ENCODE results near the gene MAGI3. TPM values are rescaled to one million over a fixed set of nuclear protein-coding genes. Genes with fewer than 3 reads are reported as not detected.

MAGI3 gene
- total RNA-seq = 1 to 10 TPM; 1.5 to 3.5 TPM

DNA sequence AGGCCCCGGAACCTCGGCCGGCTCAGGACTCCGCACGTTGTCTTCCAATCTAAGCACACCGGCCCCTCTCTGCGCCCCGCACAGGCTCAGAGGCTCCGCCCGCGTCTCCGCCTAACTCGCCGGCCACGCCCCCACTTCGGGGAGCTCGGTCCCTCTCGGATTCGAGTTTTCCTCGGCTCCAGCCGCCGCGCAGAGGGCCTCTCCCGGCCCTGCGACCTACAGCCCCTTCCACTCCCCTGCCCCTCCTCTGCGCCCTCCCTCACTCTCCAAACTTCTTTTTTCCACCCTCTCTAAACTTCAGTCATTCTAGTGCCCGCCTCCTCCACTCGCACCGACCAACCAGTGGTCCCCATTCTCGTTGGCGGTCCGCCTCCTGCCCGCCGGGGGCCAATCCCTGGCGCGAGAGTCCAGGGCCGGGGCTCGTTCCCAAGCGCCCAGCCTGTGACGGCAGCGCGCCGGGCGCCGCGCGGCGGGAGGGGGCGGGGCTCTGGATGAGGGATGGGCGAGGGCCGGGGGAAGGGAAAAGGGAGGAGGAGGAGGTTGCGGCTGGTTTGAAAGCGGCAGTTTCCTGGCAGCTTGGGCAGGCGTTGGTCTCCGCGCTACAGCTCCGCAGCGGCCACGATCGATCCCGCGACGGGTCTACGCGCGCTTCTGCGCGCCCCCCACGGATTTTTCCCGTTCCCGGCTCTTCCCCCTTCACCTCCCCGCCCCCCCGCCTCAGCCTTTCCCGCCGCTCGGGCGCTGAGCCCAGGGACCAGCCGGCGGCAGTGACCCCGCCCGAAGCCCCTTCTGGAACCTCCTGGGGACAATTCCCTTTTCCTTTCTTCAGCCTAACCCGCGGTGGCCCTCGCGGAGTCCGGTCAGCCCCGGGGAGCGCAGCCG is at the start of gene MAGI3:
TSS of gene MAGI3 (plus strand) at position 563 of the 882 bp plus-strand sequence. CDS start 519 bp downstream, outside the sequence.
- ATAC-seq (peak; percentile 98 to 99), DNase-seq (ENCODE audit: low spot score) (peak; percentile 93)
- Mint-ChIP-seq H3K36me3 (no peaks in the 10 kb centered on the region), H3K4me1 (ENCODE audit: low read depth in 2 of 2) (peaks cover 17 to 24% of the 10 kb centered on the region in 2 donors), H3K27me3 (peaks cover 23 to 43% of the 10 kb centered on the region in 2 donors), H3K4me3 (peak within 1 kb of the TSS; percentile 92), H3K27ac (peak within 1 kb of the TSS; percentile 10 to 36), H3K9me3 (peaks cover 3% of the 10 kb centered on the region)

DNA sequence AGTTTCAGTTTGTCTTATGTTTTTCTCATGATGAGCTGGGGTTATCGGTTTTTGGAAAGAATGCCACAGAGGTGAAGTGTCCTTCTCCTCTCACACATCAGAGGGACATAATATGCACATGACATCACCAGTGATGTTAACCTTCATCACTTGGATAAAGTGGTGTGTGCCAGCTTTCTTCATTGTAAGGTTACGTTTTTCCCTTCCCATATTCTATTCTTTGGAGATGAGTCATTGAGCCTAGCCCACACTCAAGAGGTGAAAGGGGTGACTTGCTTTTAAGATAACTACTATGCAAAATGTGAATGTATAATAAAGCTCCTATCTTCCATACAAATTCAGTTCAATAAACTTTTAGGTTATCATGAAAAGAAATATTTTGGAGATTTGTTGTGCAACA is 36.7 kb upstream of the MAGI3 start:
- no peaks in the 10 kb centered on the region for H3K4me1 Mint-ChIP-seq (ENCODE audit: low read depth in 2 of 2)
- ATAC-seq = no peak
- no peak for DNase-seq (ENCODE audit: low spot score)
- no peak overlapping the region for H3K4me3 Mint-ChIP-seq
- H3K27ac Mint-ChIP-seq = no peak overlapping the region
- no peaks in the 10 kb centered on the region for H3K9me3 Mint-ChIP-seq
- no peaks in the 10 kb centered on the region for H3K36me3 Mint-ChIP-seq
- peaks cover 8 to 35% of the 10 kb centered on the region in 2 donors for H3K27me3 Mint-ChIP-seq

DNA sequence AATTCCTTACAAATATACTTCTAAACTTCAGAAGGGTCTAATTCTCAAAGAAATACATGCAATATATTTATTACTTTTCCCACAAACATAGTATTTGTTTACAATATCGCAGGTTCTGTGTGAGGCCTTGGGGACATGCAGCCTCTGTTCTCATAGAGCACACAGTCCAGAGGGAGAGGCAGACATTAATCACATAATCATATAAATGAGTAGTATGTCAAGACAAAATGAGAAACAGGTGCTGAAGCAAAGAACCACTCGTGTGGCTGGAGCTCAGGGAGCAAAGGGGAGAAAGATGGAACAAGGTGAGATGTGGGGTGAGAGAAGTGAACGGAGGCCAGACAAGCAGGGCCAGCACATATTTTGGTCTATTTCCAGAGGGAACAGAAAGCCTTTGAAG is 26.4 kb upstream of the MAGI3 start:
- Mint-ChIP-seq H3K27ac (no peak overlapping the region), H3K4me3 (no peak overlapping the region), H3K9me3 (no peaks in the 10 kb centered on the region), H3K27me3 (peaks cover 18 to 37% of the 10 kb centered on the region in 2 donors), H3K4me1 (ENCODE audit: low read depth in 2 of 2) (no peaks in the 10 kb centered on the region), H3K36me3 (peaks cover 4% of the 10 kb centered on the region)
- ATAC-seq (no peak), DNase-seq (ENCODE audit: low spot score) (no peak)

DNA sequence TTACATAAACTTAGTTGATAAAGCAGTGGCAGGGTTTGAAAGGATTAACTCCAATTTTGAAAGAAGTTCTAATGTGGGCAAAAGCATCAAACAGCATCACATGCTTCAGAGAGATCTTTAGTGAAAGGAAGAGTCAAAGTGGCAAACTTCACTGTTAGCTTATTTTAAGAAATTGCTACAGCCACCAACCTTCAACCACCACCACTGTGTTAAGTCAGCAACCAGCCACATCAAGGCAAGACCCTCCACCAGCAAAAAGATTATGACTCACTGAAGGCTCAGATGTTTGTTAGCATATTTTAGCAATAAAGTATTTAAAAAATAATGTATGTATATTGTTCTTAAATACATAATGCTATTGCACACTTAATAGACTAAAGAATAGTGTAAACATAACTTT is 21.3 kb upstream of the MAGI3 start:
- Mint-ChIP-seq H3K4me1 (ENCODE audit: low read depth in 2 of 2) (no peaks in the 10 kb centered on the region), H3K27ac (no peak overlapping the region), H3K36me3 (no peaks in the 10 kb centered on the region), H3K27me3 (peaks cover 24 to 33% of the 10 kb centered on the region in 2 donors), H3K4me3 (no peak overlapping the region), H3K9me3 (no peaks in the 10 kb centered on the region)
- no peak for DNase-seq (ENCODE audit: low spot score)
- ATAC-seq = no peak

DNA sequence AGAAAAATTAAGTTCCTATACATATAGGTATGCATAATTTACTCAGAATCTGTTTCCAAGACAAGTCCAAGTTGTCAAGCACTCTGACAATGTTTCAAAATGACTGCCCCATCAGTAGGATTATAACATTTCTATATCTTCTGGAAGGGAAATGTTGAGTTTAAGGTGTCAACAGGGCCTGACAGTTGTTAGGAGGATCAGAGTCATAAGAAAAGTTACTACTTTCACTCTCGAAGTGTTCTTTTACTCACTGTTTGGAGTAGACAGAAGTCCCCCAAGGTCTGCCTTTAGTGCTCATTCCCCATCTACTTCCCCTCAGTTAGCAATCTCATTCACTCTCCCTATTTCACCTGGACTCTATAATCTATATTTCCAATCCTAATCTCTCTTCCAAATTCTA is 20.6 kb upstream of the MAGI3 start:
- H3K4me1 Mint-ChIP-seq (ENCODE audit: low read depth in 2 of 2) = no peaks in the 10 kb centered on the region
- peak in 1 of 2 donors; percentile 69 for ATAC-seq
- no peaks in the 10 kb centered on the region for H3K9me3 Mint-ChIP-seq
- DNase-seq (ENCODE audit: low spot score) = no peak
- peaks cover 22 to 32% of the 10 kb centered on the region in 2 donors for H3K27me3 Mint-ChIP-seq
- no peak overlapping the region for H3K27ac Mint-ChIP-seq
- no peak overlapping the region for H3K4me3 Mint-ChIP-seq
- H3K36me3 Mint-ChIP-seq = no peaks in the 10 kb centered on the region

DNA sequence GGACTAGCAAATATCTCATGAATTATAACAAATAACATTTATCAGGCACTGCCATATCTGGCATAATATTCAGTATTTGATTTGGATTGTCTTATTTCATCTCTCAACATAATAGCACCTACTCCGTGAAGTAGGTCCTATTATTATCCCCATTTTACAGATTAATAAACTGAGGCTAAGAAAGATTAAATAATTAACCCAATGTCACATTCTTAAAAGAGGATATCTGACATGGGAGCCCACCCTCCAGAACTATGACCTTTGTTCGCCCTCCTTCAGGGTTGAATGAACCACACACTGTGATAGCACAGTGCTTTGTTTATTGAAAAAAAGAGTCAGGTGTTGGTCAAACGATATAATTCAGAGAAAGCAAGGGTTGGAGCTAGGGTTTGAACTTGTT is 19.4 kb upstream of the MAGI3 start:
- Mint-ChIP-seq H3K36me3 (no peaks in the 10 kb centered on the region), H3K4me3 (no peak overlapping the region), H3K27ac (no peak overlapping the region), H3K4me1 (ENCODE audit: low read depth in 2 of 2) (no peaks in the 10 kb centered on the region), H3K9me3 (no peaks in the 10 kb centered on the region), H3K27me3 (peaks cover 25 to 44% of the 10 kb centered on the region in 2 donors)
- DNase-seq (ENCODE audit: low spot score) = no peak
- no peak for ATAC-seq

DNA sequence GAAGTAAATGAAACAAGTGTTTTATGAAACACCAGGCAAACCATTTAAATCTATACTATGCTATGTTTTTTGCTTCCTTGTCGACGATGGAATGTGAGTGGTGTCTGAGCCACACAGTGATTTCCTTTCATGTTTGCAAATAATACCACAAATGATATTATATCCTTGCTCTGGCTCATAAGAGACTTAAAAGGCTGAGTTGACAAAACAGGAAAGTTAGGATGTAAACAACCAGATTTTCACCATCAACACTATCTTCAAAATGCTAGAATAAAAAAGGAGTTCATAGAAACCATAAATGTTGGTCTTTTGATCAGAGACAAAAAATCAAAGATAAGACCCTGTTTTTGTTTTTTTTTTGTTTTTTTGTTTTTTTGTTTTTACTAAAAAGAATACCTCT is 17.8 kb upstream of the MAGI3 start:
- Mint-ChIP-seq H3K27ac (no peak overlapping the region), H3K27me3 (peaks cover 28 to 46% of the 10 kb centered on the region in 2 donors), H3K36me3 (no peaks in the 10 kb centered on the region), H3K4me3 (no peak overlapping the region), H3K9me3 (no peaks in the 10 kb centered on the region), H3K4me1 (ENCODE audit: low read depth in 2 of 2) (no peaks in the 10 kb centered on the region)
- no peak for ATAC-seq
- no peak for DNase-seq (ENCODE audit: low spot score)

DNA sequence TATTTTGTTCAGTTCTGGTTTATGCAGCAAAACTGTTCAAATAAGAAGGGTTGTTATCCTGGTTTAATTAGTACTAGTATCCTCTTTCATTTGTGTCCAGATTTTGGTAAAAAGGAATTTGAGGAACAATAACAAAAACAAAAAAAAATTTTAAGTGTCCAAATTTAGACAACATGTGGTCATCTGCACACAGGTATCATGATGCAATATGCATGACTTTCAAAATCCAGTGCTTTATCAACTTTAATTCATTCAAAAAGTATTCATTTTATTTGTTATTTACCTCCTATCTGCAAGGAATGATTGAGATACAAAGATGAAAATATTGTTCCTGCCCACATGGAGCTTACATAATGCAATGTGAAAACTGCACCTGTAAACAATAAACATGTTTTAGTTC is 16.7 kb upstream of the MAGI3 start:
- ATAC-seq = no peak
- no peaks in the 10 kb centered on the region for H3K36me3 Mint-ChIP-seq
- no peaks in the 10 kb centered on the region for H3K4me1 Mint-ChIP-seq (ENCODE audit: low read depth in 2 of 2)
- no peak overlapping the region for H3K4me3 Mint-ChIP-seq
- H3K9me3 Mint-ChIP-seq = no peaks in the 10 kb centered on the region
- no peak for DNase-seq (ENCODE audit: low spot score)
- H3K27ac Mint-ChIP-seq = no peak overlapping the region
- peaks cover 25 to 42% of the 10 kb centered on the region in 2 donors for H3K27me3 Mint-ChIP-seq

DNA sequence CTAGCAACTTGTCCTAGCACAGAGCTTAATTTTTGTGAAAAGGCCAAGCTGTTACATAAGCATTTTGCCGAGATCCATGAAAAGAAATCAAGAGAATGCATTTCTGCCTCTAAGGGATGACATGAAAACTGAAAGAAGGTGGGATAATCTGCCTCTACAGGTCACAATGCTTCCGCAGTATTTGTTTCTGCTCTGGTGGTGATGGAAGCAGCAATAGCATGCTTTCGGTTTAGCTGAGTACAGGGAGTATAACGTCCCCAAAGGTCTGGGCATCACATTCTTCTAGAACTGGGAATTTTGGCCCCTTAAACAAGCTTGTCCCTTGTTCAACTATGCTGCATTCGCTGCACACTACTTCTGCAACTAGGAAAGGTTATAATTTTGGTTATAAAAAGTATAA is 14.4 kb upstream of the MAGI3 start:
- H3K4me3 Mint-ChIP-seq = no peak overlapping the region
- ATAC-seq (no peak), DNase-seq (ENCODE audit: low spot score) (no peak)
- no peak overlapping the region for H3K27ac Mint-ChIP-seq
- no peaks in the 10 kb centered on the region for H3K9me3 Mint-ChIP-seq
- H3K27me3 Mint-ChIP-seq = peaks cover 24 to 51% of the 10 kb centered on the region in 2 donors
- no peaks in the 10 kb centered on the region for H3K36me3 Mint-ChIP-seq
- H3K4me1 Mint-ChIP-seq (ENCODE audit: low read depth in 2 of 2) = no peaks in the 10 kb centered on the region

DNA sequence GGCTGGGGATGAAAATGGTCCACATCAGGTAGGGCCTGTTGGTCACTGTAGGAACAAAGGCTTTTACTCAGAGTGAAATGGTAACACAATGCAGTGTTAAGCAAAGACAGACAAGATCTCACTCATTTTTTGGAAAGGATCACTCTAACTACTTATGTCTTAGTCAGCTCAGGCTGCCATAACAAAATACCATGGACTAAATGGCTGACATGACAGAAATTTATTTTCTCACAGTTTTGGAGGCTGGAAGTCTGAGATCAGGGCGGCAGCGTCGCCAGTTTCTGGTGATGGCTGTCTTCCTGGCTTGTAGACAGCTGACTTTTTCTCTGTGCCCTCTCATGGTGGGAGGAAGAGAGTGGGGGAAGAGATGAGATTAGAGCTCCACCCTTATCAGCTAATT is 10.2 kb upstream of the MAGI3 start:
- H3K27ac Mint-ChIP-seq = no peak overlapping the region
- H3K4me3 Mint-ChIP-seq = no peak overlapping the region
- ATAC-seq (no peak), DNase-seq (ENCODE audit: low spot score) (no peak)
- H3K9me3 Mint-ChIP-seq = no peaks in the 10 kb centered on the region
- H3K4me1 Mint-ChIP-seq (ENCODE audit: low read depth in 2 of 2) = no peaks in the 10 kb centered on the region
- H3K27me3 Mint-ChIP-seq = peaks cover 27 to 48% of the 10 kb centered on the region in 2 donors
- H3K36me3 Mint-ChIP-seq = no peaks in the 10 kb centered on the region

DNA sequence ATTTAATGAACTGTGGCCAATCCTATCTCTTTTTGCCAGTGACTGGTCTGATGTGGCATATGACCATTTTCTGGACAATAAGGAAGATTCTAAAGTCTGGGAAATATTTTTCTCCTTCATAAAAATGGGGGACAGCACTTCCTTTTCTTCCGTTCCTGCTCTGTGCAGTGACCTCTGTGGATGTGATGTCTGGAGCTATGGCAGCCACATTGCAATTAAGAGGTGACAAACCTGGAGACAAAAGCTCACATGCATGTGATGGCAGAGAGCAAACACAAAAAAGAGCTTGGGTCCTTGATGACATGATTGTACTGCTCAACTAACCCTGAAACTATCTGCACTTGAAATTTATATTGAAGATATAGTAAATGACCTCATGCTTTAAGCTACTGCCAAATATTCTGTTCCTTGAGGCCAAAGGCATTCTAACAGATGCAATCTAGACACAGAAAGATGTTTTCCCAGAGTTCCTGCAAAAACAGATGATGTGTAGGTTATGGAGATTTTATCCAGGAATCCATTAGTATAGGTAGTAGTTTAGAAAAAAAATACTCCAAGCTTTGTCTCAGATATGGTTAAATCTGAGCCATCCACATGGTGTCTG is 2.2 kb upstream of the MAGI3 start:
- no peak for ATAC-seq
- peak overlapping the region; percentile 92 for H3K4me3 Mint-ChIP-seq

DNA sequence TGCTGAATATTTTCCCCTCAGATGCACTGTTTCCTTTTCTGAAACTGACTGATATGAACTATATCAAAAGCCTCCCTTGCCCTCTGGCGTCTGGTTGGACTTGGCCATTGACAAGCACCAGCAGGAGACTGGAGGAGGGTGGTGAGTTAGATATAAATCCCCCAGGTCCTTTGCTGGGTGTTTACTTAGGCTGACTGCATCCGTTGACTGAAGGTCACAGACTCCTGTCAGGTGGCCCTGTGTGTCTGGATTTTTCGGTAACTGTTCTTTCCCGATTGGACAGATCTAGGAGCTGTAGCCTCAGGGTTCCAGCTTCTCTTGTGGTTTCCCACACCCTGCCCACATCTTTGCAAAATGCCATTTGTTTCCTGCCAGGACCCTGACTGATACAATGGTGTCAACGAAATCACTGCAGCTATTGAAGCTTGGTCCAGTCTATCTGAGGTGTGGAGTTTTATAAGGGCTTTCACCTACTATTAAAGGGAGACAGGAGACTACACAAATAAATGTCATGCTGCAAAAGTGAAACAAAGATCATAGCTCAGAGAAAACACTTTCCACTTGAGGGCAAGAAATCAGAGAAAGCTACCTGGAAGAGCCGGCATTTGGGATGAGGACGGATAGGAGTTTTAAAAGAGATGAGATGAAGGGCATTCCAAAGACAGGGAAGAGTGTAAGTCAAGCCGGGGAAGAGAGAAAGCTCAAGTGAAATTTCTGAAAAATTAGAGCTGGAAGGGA is 1.5 kb upstream of the MAGI3 start:
- DNase-seq (ENCODE audit: low spot score) = no peak

More for the DNA sequence above, 2.2 kb upstream of the MAGI3 start:
- H3K36me3 Mint-ChIP-seq = no peaks in the 10 kb centered on the region
- no peak overlapping the region for H3K27ac Mint-ChIP-seq
- no peak for DNase-seq (ENCODE audit: low spot score)
- peaks cover 3% of the 10 kb centered on the region for H3K9me3 Mint-ChIP-seq
- peaks cover 17 to 24% of the 10 kb centered on the region in 2 donors for H3K4me1 Mint-ChIP-seq (ENCODE audit: low read depth in 2 of 2)
- peaks cover 25 to 37% of the 10 kb centered on the region in 2 donors for H3K27me3 Mint-ChIP-seq

DNA sequence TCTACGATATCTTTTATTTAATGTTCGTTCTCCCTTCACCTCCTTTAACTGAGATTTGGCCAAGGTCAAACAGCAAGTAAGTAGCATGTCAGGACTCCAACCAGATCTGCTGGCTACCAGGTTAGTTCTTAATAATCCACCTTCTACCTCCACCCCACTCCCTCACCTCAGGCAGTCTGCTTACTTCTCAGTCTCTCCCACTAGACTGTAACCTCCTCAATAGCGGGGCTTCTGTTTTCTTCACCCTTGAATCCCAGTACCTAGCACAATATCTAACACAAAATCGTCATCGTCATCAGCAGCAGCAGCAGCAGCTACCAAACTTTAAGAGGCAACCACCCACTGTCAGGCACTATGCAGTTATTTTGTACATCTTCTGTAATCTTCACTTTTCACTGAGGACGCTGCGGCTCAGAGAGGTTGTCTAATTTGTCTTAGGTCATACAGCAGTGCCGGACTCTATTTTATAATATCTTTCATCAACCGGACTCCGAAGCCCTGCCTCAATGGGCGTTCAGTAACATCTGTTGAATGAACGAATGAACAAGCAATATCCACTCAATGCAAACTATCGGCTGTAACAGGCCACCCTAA is 859 bp upstream of the MAGI3 start:
- no peak for ATAC-seq
- H3K4me1 Mint-ChIP-seq (ENCODE audit: low read depth in 2 of 2) = peaks cover 17 to 24% of the 10 kb centered on the region in 2 donors
- no peak for DNase-seq (ENCODE audit: low spot score)
- peaks cover 19 to 39% of the 10 kb centered on the region in 2 donors for H3K27me3 Mint-ChIP-seq
- peaks cover 3% of the 10 kb centered on the region for H3K9me3 Mint-ChIP-seq
- H3K27ac Mint-ChIP-seq = peak overlapping the region; percentile 10 to 36
- H3K4me3 Mint-ChIP-seq = peak overlapping the region; percentile 92
- no peaks in the 10 kb centered on the region for H3K36me3 Mint-ChIP-seq

More for the DNA sequence above, 1.5 kb upstream of the MAGI3 start:
- peaks cover 17 to 24% of the 10 kb centered on the region in 2 donors for H3K4me1 Mint-ChIP-seq (ENCODE audit: low read depth in 2 of 2)
- H3K27me3 Mint-ChIP-seq = peaks cover 21 to 33% of the 10 kb centered on the region in 2 donors
- no peak for ATAC-seq
- H3K36me3 Mint-ChIP-seq = no peaks in the 10 kb centered on the region
- H3K4me3 Mint-ChIP-seq = peak overlapping the region; percentile 92
- H3K27ac Mint-ChIP-seq = no peak overlapping the region
- peaks cover 3% of the 10 kb centered on the region for H3K9me3 Mint-ChIP-seq

Data from natural killer cell treated with Interleukin-12 subunit alpha and Interleukin-12 subunit beta and Interleukin-15 and Interleukin-18, amount 100 ng/mL, for 72 hours (primary cell).